ENCODE data around the gene SLC39A5.

DNA sequence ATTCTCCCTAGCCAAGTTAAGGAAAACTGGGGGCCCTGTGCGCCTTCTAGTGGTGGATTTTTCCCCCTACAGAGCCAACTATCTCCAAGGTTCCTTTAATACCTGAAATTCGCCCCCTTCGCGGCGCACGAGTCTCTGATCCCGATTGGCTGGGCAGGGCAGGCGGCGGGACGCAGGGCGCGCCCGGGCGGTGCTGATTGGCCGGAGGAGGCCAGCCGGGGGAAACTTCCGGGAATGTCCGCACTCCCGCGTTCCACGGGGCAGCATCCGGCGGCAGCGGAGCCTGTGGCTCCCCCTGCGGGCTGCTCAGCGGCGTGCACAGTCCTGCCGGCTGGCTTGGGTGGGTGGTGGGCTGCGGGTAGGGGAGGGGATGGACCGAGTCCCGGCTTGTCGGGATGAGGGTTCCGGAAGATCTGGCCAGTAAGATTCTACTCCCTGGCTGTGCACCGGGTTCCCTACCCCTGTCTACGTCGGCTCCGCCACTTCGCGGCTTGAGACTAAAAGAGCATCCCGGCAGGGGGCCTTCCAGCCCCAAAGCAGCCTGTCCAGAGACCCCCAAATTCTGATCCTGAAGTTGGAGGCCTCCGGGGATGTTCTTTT is 5.6 kb upstream of the SLC39A5 start, which contains the start of gene NABP2:
- TF ChIP-seq EZH2 (IDR thresholded peaks at IDR 0.05; ENCODE audit: borderline replicate concordance, insufficient read depth, low read depth, low read length, poor library complexity, severe bottlenecking) = no peak
- TF ChIP-seq, protein P1, sequence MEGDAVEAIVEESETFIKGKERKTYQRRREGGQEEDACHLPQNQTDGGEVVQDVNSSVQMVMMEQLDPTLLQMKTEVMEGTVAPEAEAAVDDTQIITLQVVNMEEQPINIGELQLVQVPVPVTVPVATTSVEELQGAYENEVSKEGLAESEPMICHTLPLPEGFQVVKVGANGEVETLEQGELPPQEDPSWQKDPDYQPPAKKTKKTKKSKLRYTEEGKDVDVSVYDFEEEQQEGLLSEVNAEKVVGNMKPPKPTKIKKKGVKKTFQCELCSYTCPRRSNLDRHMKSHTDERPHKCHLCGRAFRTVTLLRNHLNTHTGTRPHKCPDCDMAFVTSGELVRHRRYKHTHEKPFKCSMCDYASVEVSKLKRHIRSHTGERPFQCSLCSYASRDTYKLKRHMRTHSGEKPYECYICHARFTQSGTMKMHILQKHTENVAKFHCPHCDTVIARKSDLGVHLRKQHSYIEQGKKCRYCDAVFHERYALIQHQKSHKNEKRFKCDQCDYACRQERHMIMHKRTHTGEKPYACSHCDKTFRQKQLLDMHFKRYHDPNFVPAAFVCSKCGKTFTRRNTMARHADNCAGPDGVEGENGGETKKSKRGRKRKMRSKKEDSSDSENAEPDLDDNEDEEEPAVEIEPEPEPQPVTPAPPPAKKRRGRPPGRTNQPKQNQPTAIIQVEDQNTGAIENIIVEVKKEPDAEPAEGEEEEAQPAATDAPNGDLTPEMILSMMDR (IDR thresholded peaks at IDR 0.05) = peak; percentile 93
